ENCODE results near the gene CATSPERD.

DNA sequence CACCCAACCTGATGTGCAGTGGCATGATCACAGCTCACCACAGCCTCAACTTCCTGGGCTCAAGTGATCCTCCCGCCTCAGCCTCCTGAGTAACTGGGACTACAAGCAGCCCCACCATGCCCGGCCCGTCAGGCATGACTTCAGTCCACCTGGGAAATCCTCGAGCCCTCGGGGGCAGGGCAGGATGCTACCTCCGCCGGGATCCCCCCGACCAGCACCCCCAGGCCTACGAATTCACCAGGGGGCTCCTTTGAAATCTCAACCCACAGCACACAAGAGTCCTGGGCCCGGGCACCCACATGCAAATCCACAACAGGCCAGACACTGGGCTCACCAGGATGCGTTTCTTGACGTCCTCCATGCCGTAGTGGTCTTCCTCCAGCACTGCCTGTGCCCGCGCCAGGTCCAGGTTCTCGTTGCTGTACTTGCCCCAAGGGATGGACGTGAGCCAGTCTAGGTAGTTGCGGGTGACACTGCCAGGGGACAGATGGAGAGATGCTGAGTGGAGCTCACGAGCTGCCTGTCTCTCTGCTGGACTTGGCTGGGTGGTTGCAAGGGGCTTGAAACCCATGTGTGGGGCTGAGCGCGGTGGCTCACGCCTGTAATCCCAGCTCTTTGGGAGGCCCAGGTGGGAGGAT, 19.9 kb upstream of the CATSPERD start:
- TF ChIP-seq TAF1 (IDR thresholded peaks at IDR 0.05; ENCODE audit: borderline replicate concordance, insufficient read depth, low read length) (no peak), SIN3A (IDR thresholded peaks at IDR 0.05; ENCODE audit: borderline replicate concordance, insufficient read depth, low read length) (no peak), POLR2AphosphoS5 (IDR thresholded peaks at IDR 0.05; ENCODE audit: low read depth, low read length) (no peak), FOXP2 (optimal IDR thresholded peaks at IDR 0.05; ENCODE audit: borderline replicate concordance, extremely low read depth, extremely low read length, insufficient read depth) (no peak)
- TF ChIP-seq, protein P1, sequence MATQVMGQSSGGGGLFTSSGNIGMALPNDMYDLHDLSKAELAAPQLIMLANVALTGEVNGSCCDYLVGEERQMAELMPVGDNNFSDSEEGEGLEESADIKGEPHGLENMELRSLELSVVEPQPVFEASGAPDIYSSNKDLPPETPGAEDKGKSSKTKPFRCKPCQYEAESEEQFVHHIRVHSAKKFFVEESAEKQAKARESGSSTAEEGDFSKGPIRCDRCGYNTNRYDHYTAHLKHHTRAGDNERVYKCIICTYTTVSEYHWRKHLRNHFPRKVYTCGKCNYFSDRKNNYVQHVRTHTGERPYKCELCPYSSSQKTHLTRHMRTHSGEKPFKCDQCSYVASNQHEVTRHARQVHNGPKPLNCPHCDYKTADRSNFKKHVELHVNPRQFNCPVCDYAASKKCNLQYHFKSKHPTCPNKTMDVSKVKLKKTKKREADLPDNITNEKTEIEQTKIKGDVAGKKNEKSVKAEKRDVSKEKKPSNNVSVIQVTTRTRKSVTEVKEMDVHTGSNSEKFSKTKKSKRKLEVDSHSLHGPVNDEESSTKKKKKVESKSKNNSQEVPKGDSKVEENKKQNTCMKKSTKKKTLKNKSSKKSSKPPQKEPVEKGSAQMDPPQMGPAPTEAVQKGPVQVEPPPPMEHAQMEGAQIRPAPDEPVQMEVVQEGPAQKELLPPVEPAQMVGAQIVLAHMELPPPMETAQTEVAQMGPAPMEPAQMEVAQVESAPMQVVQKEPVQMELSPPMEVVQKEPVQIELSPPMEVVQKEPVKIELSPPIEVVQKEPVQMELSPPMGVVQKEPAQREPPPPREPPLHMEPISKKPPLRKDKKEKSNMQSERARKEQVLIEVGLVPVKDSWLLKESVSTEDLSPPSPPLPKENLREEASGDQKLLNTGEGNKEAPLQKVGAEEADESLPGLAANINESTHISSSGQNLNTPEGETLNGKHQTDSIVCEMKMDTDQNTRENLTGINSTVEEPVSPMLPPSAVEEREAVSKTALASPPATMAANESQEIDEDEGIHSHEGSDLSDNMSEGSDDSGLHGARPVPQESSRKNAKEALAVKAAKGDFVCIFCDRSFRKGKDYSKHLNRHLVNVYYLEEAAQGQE (IDR thresholded peaks at IDR 0.05; ENCODE audit: insufficient read depth in 1 of 2, low read depth in 2 of 2, low read length in 2 of 2): no peak
